ENCODE measurements around the gene AGAP2. TPM values are rescaled to one million over a fixed set of nuclear protein-coding genes. Genes with fewer than 3 reads are reported as not detected.
A peak's percentile ranks its signal among the peaks of the same experiment; 100 is the strongest.

The AGAP2 gene
- total and polyA plus RNA-seq, 2 of the 13 experiments (the other 11 are each of a cell fraction or from before 2014, with no cell fraction given), result 0.38 to 0.45 TPM

DNA sequence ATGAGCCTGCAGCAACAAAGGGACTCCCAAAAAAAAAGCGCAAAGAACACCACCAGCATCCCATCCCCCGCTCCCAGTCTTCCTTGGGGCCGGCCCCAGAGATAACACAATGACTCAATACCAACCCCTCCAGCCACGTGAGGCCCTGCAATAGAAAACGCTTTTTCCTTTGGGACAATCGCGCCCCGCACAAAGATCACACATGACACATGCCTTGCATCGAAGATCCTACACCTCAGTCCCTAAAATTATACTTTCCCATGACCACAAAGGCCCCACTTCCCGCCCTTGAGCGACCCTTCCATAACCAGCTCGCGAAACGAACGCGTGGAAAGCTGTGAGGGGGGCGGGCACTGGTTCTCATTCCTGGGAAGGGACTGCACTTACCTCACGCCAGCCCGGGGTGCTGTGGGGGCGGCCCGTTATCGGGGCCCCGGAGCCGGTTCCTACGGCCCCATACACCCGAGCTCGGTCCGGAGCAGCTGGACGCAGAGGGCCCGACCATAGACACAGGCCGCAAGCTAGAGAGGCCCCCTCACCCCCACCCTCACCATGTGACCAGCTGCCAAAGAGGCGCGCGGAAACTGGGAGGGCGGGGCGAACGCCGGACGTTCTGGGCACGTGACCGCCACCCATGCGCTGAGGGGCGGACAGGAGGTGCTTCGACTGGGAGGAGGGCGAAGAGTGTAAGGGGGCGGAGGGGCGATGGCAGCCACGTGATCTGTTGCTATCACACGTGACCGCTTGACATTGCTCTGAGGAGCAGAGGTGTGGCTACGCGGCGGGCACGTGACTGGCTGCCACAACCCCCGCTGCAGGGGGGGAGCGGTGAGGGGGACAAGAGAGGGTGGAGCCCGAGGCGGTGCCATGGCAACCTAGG lies 13.5 kb upstream of the AGAP2 start, which contains the start of gene CDK4 (continued):
- TF ChIP-seq MATR3 (CRISPR knock-in tag; IDR thresholded peaks at IDR 0.05) (no peak), RARA (CRISPR knock-in tag; IDR thresholded peaks at IDR 0.05) (peak; percentile 16; the same call in 1 of the 2 replicates), HDAC6 (IDR thresholded peaks at IDR 0.05; ENCODE audit: low read depth, low read length) (no peak), ZNF232 (CRISPR knock-in tag; IDR thresholded peaks at IDR 0.05; ENCODE audit: borderline replicate concordance) (peak; percentile 84; the same call in 1 of the 2 replicates), ZNF556 (CRISPR knock-in tag; IDR thresholded peaks at IDR 0.05; ENCODE audit: borderline replicate concordance) (peak; percentile 96), CREM (IDR thresholded peaks at IDR 0.05) (peak; percentile 70), CREM (CRISPR knock-in tag; IDR thresholded peaks at IDR 0.05) (no peak), ZFY (CRISPR knock-in tag; IDR thresholded peaks at IDR 0.05) (peak; percentile 97), TBX3 (IDR thresholded peaks at IDR 0.05; ENCODE audit: borderline replicate concordance) (peak; percentile 94), GMEB2 (CRISPR knock-in tag; IDR thresholded peaks at IDR 0.05; ENCODE audit: low read depth) (no peak; the same call in 1 of the 2 replicates), ZNF740 (CRISPR knock-in tag; IDR thresholded peaks at IDR 0.05) (peak; percentile 97), HMG20A (CRISPR knock-in tag; IDR thresholded peaks at IDR 0.05; ENCODE audit: borderline replicate concordance) (peak; percentile 34; the same call in 1 of the 2 replicates), YY1 (IDR thresholded peaks at IDR 0.05; ENCODE audit: insufficient read depth, insufficient replicate concordance, low read depth, low read length) (peak; percentile 71), KDM4B (CRISPR knock-in tag; IDR thresholded peaks at IDR 0.05) (peak; percentile 89; the same call in 1 of the 2 replicates), GABPA (IDR thresholded peaks at IDR 0.05; ENCODE audit: low read depth, low read length) (peak; percentile 71), GABPA (CRISPR knock-in tag; IDR thresholded peaks at IDR 0.05; ENCODE audit: low read depth) (peak; percentile 91), ZBTB26 (CRISPR knock-in tag; IDR thresholded peaks at IDR 0.05; ENCODE audit: borderline replicate concordance) (peak; percentile 53), KDM5A (IDR thresholded peaks at IDR 0.05; ENCODE audit: borderline replicate concordance, low read length) (peak; percentile 81; the same call in 1 of the 2 replicates), KDM5B (CRISPR knock-in tag; IDR thresholded peaks at IDR 0.05; ENCODE audit: borderline replicate concordance) (peak; percentile 71; the same call in 1 of the 2 replicates)
- TF ChIP-seq, protein P1, sequence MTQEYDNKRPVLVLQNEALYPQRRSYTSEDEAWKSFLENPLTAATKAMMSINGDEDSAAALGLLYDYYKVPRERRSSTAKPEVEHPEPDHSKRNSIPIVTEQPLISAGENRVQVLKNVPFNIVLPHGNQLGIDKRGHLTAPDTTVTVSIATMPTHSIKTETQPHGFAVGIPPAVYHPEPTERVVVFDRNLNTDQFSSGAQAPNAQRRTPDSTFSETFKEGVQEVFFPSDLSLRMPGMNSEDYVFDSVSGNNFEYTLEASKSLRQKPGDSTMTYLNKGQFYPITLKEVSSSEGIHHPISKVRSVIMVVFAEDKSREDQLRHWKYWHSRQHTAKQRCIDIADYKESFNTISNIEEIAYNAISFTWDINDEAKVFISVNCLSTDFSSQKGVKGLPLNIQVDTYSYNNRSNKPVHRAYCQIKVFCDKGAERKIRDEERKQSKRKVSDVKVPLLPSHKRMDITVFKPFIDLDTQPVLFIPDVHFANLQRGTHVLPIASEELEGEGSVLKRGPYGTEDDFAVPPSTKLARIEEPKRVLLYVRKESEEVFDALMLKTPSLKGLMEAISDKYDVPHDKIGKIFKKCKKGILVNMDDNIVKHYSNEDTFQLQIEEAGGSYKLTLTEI (CRISPR knock-in tag; conservative IDR thresholded peaks at IDR 0.05), result no peak
- TF ChIP-seq, protein P2, sequence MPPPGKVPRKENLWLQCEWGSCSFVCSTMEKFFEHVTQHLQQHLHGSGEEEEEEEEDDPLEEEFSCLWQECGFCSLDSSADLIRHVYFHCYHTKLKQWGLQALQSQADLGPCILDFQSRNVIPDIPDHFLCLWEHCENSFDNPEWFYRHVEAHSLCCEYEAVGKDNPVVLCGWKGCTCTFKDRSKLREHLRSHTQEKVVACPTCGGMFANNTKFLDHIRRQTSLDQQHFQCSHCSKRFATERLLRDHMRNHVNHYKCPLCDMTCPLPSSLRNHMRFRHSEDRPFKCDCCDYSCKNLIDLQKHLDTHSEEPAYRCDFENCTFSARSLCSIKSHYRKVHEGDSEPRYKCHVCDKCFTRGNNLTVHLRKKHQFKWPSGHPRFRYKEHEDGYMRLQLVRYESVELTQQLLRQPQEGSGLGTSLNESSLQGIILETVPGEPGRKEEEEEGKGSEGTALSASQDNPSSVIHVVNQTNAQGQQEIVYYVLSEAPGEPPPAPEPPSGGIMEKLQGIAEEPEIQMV (CRISPR knock-in tag; IDR thresholded peaks at IDR 0.05; ENCODE audit: low read depth), result peak; percentile 70
- TF ChIP-seq, protein P3, sequence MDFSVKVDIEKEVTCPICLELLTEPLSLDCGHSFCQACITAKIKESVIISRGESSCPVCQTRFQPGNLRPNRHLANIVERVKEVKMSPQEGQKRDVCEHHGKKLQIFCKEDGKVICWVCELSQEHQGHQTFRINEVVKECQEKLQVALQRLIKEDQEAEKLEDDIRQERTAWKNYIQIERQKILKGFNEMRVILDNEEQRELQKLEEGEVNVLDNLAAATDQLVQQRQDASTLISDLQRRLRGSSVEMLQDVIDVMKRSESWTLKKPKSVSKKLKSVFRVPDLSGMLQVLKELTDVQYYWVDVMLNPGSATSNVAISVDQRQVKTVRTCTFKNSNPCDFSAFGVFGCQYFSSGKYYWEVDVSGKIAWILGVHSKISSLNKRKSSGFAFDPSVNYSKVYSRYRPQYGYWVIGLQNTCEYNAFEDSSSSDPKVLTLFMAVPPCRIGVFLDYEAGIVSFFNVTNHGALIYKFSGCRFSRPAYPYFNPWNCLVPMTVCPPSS (IDR thresholded peaks at IDR 0.05), result no peak
